HG02943 (cell line): ENCODE data around the gene CCDC106.

Source experiments
- ATAC-seq: cut with Tn5 transposase; IDR thresholded peaks from one replicate; pipeline ENCODE4 v1.9.1; 2021; ENCODE audit warnings: mild to moderate bottlenecking, low read depth, moderate library complexity; ENCODE audit not compliant: unreplicated experiment

The CCDC106 gene

GRCh38 chr19:55647732-55648584 lies at the start of gene CCDC106:
Gene CCDC106, plus strand, starts transcription at chr19:55648212. Its CDS starts 835 bp downstream, at chr19:55649047.
- ATAC-seq = no peak

GRCh38 chr19:55598719-55599467 lies 49.1 kb upstream of the CCDC106 start:
- ATAC-seq = peak; percentile 50

GRCh38 chr19:55599468-55599841 lies 48.6 kb upstream of the CCDC106 start, which contains the start of gene FIZ1:
Gene FIZ1, minus strand, starts transcription at chr19:55599517. Its CDS starts 1,652 bp downstream, at chr19:55597865.
- ATAC-seq = peak; percentile 58

- peak; percentile 46 for ATAC-seq
These were observed 48.0 kb upstream of the CCDC106 start, which contains the start of gene ZNF524 for GRCh38 chr19:55599842-55600661. Gene ZNF524, plus strand, starts transcription at chr19:55600288. Its CDS starts 1,825 bp downstream, at chr19:55602113.

GRCh38 chr19:55600662-55601028 lies 47.4 kb upstream of the CCDC106 start:
- ATAC-seq = no peak

GRCh38 chr19:55601084-55601483 lies 46.9 kb upstream of the CCDC106 start:
- no peak for ATAC-seq

- ATAC-seq = no peak
These were observed 45.7 kb upstream of the CCDC106 start for GRCh38 chr19:55602104-55603001.

GRCh38 chr19:55603115-55603514 lies 44.9 kb upstream of the CCDC106 start:
- ATAC-seq = no peak

- ATAC-seq = no peak
These were observed 44.3 kb upstream of the CCDC106 start for GRCh38 chr19:55603581-55604292.

- ATAC-seq = peak; percentile 70
These were observed 42.8 kb upstream of the CCDC106 start for GRCh38 chr19:55605207-55605636.

GRCh38 chr19:55605637-55606470 lies 42.2 kb upstream of the CCDC106 start, which contains the start of gene ZNF865:
Gene ZNF865, plus strand, starts transcription at chr19:55605647. Its CDS starts 7,972 bp downstream, at chr19:55613619.
- ATAC-seq = peak; percentile 1

- ATAC-seq = no peak
These were observed 41.6 kb upstream of the CCDC106 start for GRCh38 chr19:55606471-55606787.

GRCh38 chr19:55606817-55607216 lies 41.2 kb upstream of the CCDC106 start:
- ATAC-seq = no peak

GRCh38 chr19:55609326-55609725 lies 38.7 kb upstream of the CCDC106 start:
- ATAC-seq = no peak

- ATAC-seq = no peak
These were observed 36.6 kb upstream of the CCDC106 start for GRCh38 chr19:55611300-55611982.

- ATAC-seq = no peak
These were observed 35.9 kb upstream of the CCDC106 start for GRCh38 chr19:55611983-55612645.

GRCh38 chr19:55613396-55613795 lies 34.6 kb upstream of the CCDC106 start:
- no peak for ATAC-seq
